B cell (primary cell): Measurements from ENCODE around the gene NLRP9. TPM values are rescaled to one million over a fixed set of nuclear protein-coding genes. Genes with fewer than 3 reads are reported as not detected.

Source experiments
- ATAC-seq: fragments of 200-7000 bp; cut with Tn5 transposase; one replicate; pipeline ENCODE4 v1.10.0; 2021; ENCODE audit warnings: low read depth, mild to moderate bottlenecking, moderate number of reproducible peaks, moderate library complexity
- CTCF ChIA-PET: fragments of 350-600 bp; sonication (Branson Sonifier 250); formaldehyde crosslinking; loops from one replicate; lab custom pipeline; 2021; ENCODE audit warnings: antibody characterized with exemption, inconsistent platforms; lab: Charles Lee
- POLR2A ChIA-PET: fragments of 350-600 bp; sonication (Branson Sonifier 250); formaldehyde crosslinking; loops from one replicate; lab custom pipeline; 2021; ENCODE audit warnings: antibody characterized with exemption; lab: Charles Lee
- DNase-seq: peaks from one replicate; pipeline ENCODE4 v3.0.0; 2013
- H2AFZ ChIP-seq: 2 replicates; pipeline ENCODE4 v1.6.1; 2012; ENCODE audit warnings: mild to moderate bottlenecking, low read depth, low read length; ENCODE audit not compliant: insufficient read depth, poor library complexity, severe bottlenecking
- H3K27ac ChIP-seq, 2 donors: 1 replicate in 1 of 2; 2 replicates in 1 of 2; pipeline ENCODE4 v1.5.1; 2012 to 2013; ENCODE audit warnings: low read length in 2 of 2, mild to moderate bottlenecking in 2 of 2, moderate library complexity in 1 of 2
- H3K27me3 ChIP-seq, 4 experiments: fragments of 200-600 bp in 1 of 4; sonication (generic) in 1 of 4; replicated peaks in 1 of 4; 1 replicate in 2 of 4; 2 replicates in 2 of 4; pipeline versions ENCODE4 v1.6.1 to v1.7.0; 2013 to 2016; ENCODE audit warnings: low read length in 3 of 4, mild to moderate bottlenecking in 2 of 4, mixed read lengths in 1 of 4, moderate library complexity in 1 of 4; ENCODE audit not compliant: insufficient read depth in 4 of 4, control insufficient read depth in 3 of 4; ENCODE audit errors: control extremely low read depth in 1 of 4
- H3K36me3 ChIP-seq, 2 experiments: replicated peaks in 1 of 2; 1 replicate in 1 of 2; 2 replicates in 1 of 2; pipeline versions ENCODE4 v1.6.1 to v1.7.1; 2013; ENCODE audit warnings: low read length in 1 of 2; ENCODE audit not compliant: insufficient read depth in 2 of 2, control insufficient read depth in 1 of 2; ENCODE audit errors: control extremely low read depth in 1 of 2, extremely low read depth in 1 of 2
- H3K4me1 ChIP-seq, 2 donors: fragments of 200-600 bp in 1 of 2; sonication (generic) in 1 of 2; 1 replicate in 1 of 2; 2 replicates in 1 of 2; pipeline versions ENCODE4 v1.5.1 to v1.6.1; 2013 to 2017; ENCODE audit warnings: low read length in 2 of 2; ENCODE audit not compliant: control insufficient read depth in 2 of 2, insufficient read depth in 2 of 2
- H3K4me2 ChIP-seq: replicated peaks from 2 replicates; pipeline ENCODE3; 2012; ENCODE audit warnings: mild to moderate bottlenecking, low read depth, low read length; ENCODE audit not compliant: poor library complexity, severe bottlenecking
- H3K4me3 ChIP-seq, 5 experiments: fragments of 200-600 bp in 1 of 5; sonication (generic) in 1 of 5; 1 replicate in 3 of 5; 2 replicates in 2 of 5; pipeline versions ENCODE4 v1.5.1 to v1.7.0; 2011 to 2016; ENCODE audit warnings: low read length in 4 of 5, mild to moderate bottlenecking in 4 of 5, low read depth in 2 of 5, control low read depth in 1 of 5, moderate library complexity in 1 of 5; ENCODE audit not compliant: insufficient read depth in 1 of 5; ENCODE audit errors: control extremely low read depth in 1 of 5, extremely low read depth in 1 of 5
- H3K79me2 ChIP-seq: fragments of 200-600 bp; sonication (generic); one replicate; pipeline ENCODE4 v1.6.0; 2016; ENCODE audit warnings: low read length; ENCODE audit not compliant: control insufficient read depth, insufficient read depth
- H3K9ac ChIP-seq: fragments of 200-600 bp; sonication (generic); 2 replicates; pipeline ENCODE4 v1.6.1; 2017; ENCODE audit warnings: mild to moderate bottlenecking, low read length, moderate library complexity
- H3K9me3 ChIP-seq, 3 donors: one replicate each; pipeline versions ENCODE4 v1.6.1 to v1.7.1; 2013; ENCODE audit warnings: low read length in 2 of 3; ENCODE audit not compliant: control insufficient read depth in 2 of 3, insufficient read depth in 1 of 3; ENCODE audit errors: control extremely low read depth in 1 of 3
- H4K20me1 ChIP-seq: 2 replicates; pipeline ENCODE4 v1.6.0; 2012; ENCODE audit warnings: mild to moderate bottlenecking, low read length; ENCODE audit not compliant: insufficient read depth, control insufficient read depth, poor library complexity, severe bottlenecking
- H3K27ac Mint-ChIP-seq: one replicate; pipeline ENCODE4 v1.8.0; 2021; ENCODE audit warnings: mixed read lengths
- H3K27me3 Mint-ChIP-seq: one replicate; pipeline ENCODE4 v1.8.0; 2021; ENCODE audit warnings: mixed read lengths
- H3K4me1 Mint-ChIP-seq: one replicate; pipeline ENCODE4 v1.8.0; 2021; ENCODE audit warnings: mixed read lengths
- H3K4me3 Mint-ChIP-seq: one replicate; pipeline ENCODE4 v1.8.0; 2021; ENCODE audit warnings: mixed read lengths
- H3K9me3 Mint-ChIP-seq: one replicate; pipeline ENCODE4 v1.8.0; 2022; ENCODE audit warnings: mixed read lengths; ENCODE audit not compliant: insufficient read depth
- EZH2 ChIP-seq: IDR thresholded peaks from 2 replicates; pipeline ENCODE4 v1.6.1; 2012; ENCODE audit warnings: borderline replicate concordance, low read depth, mild to moderate bottlenecking, moderate library complexity, low read length; ENCODE audit not compliant: insufficient read depth, poor library complexity, severe bottlenecking
- WGBS: methylation state at CpG from one replicate; pipeline ENCODE4 v1.1.5; 2013; ENCODE audit warnings: missing lambda C conversion rate; ENCODE audit not compliant: insufficient coverage; 5-methylcytosine and 5-hydroxymethylcytosine counted together
- intact Hi-C: fragments of 100-400 bp; cut with micrococcal nuclease; formaldehyde crosslinking; loops from one replicate; pipeline ENCODE4 v1.10.0; 2022
- polyA plus RNA-seq: library from polyadenylated mRNA; depleted of rRNA; stranded (reverse); fragments of >200 nt; gene quantifications from 2 replicates; pipeline ENCODE4 v1.2.3, GENCODE V29; 2012
- total RNA-seq, 2 donors: library from RNA; stranded (reverse); fragments of 120-200 nt in 1 of 2; gene quantifications; 1 replicate in 1 of 2; 2 replicates in 1 of 2; pipeline versions ENCODE4 v1.2.3 to v1.2.4, GENCODE V29; 2013 to 2022
- TF ChIP-seq, protein P1 (sequence below): fragments of 200-600 bp; IDR thresholded peaks from one replicate; pipeline ENCODE4 v1.8.0; 2022; ENCODE audit warnings: antibody characterized with exemption, mild to moderate bottlenecking

Gene NLRP9
- total and polyA plus RNA-seq, 2 donors (not counting 1 experiment from before 2014, with no cell fraction given), result not detected

DNA sequence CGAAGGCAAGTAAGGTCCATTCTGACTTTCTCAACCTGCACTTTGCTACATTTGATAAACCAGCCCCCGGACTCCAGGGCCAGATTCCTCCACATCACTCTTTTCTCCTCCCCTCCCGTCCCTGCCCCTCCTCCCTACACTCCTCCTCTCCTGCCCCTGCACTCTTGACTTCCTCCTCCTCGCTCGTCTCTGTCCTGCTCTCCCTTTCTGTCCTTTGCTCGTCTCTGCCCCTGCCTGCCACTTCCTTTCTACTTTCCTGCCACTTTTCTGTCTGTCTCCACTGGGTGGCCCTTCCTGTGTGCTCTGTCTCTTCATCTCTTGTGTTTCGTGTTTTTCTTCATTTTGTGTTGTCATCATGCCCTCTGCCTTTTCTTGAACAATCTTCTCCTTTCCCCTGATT, 76.4 kb downstream of the NLRP9 start:
- Histone ChIP-seq H3K4me3 (no peak overlapping the region), H3K27ac (no peak overlapping the region), H3K27me3 (no peaks in the 10 kb centered on the region), H3K9ac (no peak overlapping the region), H2AFZ (no peak overlapping the region), H3K4me2 (no peak overlapping the region), H3K9me3 (no peaks in the 10 kb centered on the region), H3K36me3 (peaks cover 0 to 83% of the 10 kb centered on the region in 2 experiments), H3K79me2 (peaks cover 99% of the 10 kb centered on the region), H3K4me1 (peaks cover 23 to 29% of the 10 kb centered on the region in 2 donors), H4K20me1 (peaks cover 96% of the 10 kb centered on the region)
- WGBS, result 77% methylated on average over 7 of the region's 7 CpGs
- intact Hi-C loops, result no loop called here
- Mint-ChIP-seq H3K4me1 (peaks cover 40% of the 10 kb centered on the region), H3K27me3 (no peaks in the 10 kb centered on the region), H3K27ac (peak overlapping the region; percentile 15), H3K9me3 (no peaks in the 10 kb centered on the region), H3K4me3 (no peak overlapping the region)
- ATAC-seq (no peak), DNase-seq (no peak)
- no peak for TF ChIP-seq EZH2
- TF ChIP-seq, protein P1, sequence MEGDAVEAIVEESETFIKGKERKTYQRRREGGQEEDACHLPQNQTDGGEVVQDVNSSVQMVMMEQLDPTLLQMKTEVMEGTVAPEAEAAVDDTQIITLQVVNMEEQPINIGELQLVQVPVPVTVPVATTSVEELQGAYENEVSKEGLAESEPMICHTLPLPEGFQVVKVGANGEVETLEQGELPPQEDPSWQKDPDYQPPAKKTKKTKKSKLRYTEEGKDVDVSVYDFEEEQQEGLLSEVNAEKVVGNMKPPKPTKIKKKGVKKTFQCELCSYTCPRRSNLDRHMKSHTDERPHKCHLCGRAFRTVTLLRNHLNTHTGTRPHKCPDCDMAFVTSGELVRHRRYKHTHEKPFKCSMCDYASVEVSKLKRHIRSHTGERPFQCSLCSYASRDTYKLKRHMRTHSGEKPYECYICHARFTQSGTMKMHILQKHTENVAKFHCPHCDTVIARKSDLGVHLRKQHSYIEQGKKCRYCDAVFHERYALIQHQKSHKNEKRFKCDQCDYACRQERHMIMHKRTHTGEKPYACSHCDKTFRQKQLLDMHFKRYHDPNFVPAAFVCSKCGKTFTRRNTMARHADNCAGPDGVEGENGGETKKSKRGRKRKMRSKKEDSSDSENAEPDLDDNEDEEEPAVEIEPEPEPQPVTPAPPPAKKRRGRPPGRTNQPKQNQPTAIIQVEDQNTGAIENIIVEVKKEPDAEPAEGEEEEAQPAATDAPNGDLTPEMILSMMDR, result no peak
- CTCF ChIA-PET, result no interaction called here
- POLR2A ChIA-PET, result no interaction called here

DNA sequence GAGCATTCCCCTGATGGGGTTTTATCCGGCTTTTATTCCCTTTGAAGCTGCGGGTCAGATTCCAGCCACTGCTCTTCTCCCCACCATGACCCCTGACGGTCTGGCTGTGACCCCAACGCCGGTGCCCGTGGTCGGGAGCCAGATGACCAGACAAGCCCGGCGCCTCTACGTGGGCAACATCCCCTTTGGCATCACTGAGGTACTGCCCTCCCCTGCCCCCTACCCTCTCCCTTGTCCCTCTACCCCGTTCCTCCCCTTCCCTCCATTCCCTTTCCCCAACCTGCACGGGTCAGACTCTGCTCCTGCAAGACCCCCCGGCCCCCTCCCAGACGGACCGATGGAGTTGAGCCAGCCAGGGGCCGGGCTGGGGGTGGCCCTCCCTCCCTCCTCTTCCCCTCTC, 77.2 kb downstream of the NLRP9 start:
- WGBS, result 95% methylated on average over 13 of the region's 16 CpGs
- no peak overlapping the region for H3K27ac Mint-ChIP-seq
- no peak overlapping the region for H3K4me2 ChIP-seq
- TF ChIP-seq EZH2, result no peak
- TF ChIP-seq, protein P1, result no peak
- H3K9ac ChIP-seq, result no peak overlapping the region
- no peak overlapping the region for H3K4me3 ChIP-seq
- H3K36me3 ChIP-seq, result peaks cover 0 to 75% of the 10 kb centered on the region in 2 experiments
- no peaks in the 10 kb centered on the region for H3K9me3 ChIP-seq
- no peak overlapping the region for H3K4me3 Mint-ChIP-seq
- peaks cover 96% of the 10 kb centered on the region for H4K20me1 ChIP-seq
- H3K79me2 ChIP-seq, result peaks cover 99% of the 10 kb centered on the region
- H3K27ac ChIP-seq, result no peak overlapping the region
- no peaks in the 10 kb centered on the region for H3K27me3 Mint-ChIP-seq
- H3K9me3 Mint-ChIP-seq, result no peaks in the 10 kb centered on the region
- H3K4me1 ChIP-seq, result peaks cover 31 to 37% of the 10 kb centered on the region in 2 donors
- intact Hi-C loops, result no loop called here
- peaks cover 49% of the 10 kb centered on the region for H3K4me1 Mint-ChIP-seq
- no peak for DNase-seq
- CTCF ChIA-PET, result no interaction called here
- H3K27me3 ChIP-seq, result no peaks in the 10 kb centered on the region
- no peak for ATAC-seq
- no peak overlapping the region for H2AFZ ChIP-seq
- POLR2A ChIA-PET, result no interaction called here
